HL-60 (cell line): ENCODE measurements around the gene HNRNPC.
"Not testable (repeated sequence)": the region's sequence is repeated elsewhere in the genome, so short reads cannot be mapped to it uniquely, and the experiment has no call there.

Experiments
- DNase-seq, 2 experiments: peaks; one replicate each; pipeline ENCODE4 v3.0.0-alpha.2; 2010 to 2020; ENCODE audit warnings: low read depth in 1 of 2, low spot score in 1 of 2
- H3K27ac ChIP-seq: fragments of 250-450 bp; sonication (Bioruptor Pico); replicated peaks from 2 replicates; pipeline ENCODE4 v1.5.1; 2020; ENCODE audit warnings: mild to moderate bottlenecking, moderate library complexity
- H3K27me3 ChIP-seq: fragments of 250-450 bp; sonication (Bioruptor Pico); 2 replicates; pipeline ENCODE4 v1.5.1; 2021; ENCODE audit warnings: mild to moderate bottlenecking, moderate library complexity; ENCODE audit not compliant: insufficient read depth, poor library complexity, severe bottlenecking
- H3K4me3 ChIP-seq: replicated peaks from 2 replicates; pipeline ENCODE4 v1.5.1; 2011; ENCODE audit warnings: mild to moderate bottlenecking, control low read depth, low read length; ENCODE audit not compliant: insufficient read depth
- GABPA ChIP-seq: IDR thresholded peaks from 2 replicates; pipeline ENCODE4 v1.6.1; 2012; ENCODE audit warnings: low read depth
- POLR2AphosphoS5 ChIP-seq: IDR thresholded peaks from 2 replicates; pipeline ENCODE4 v1.6.1; 2012; ENCODE audit warnings: low read depth
- SPI1 ChIP-seq: IDR thresholded peaks from 2 replicates; pipeline ENCODE4 v1.6.1; 2012; ENCODE audit warnings: low read depth, mild to moderate bottlenecking, borderline replicate concordance
- TF ChIP-seq, protein P1 (sequence below): IDR thresholded peaks from one replicate; pipeline ENCODE4 v1.5.1; 2011; ENCODE audit warnings: low read length, control low read depth, inconsistent platforms; ENCODE audit not compliant: insufficient read depth
- TF ChIP-seq, protein P2 (sequence below): IDR thresholded peaks from 2 replicates; pipeline ENCODE4 v1.6.1; 2012; ENCODE audit warnings: low read depth; ENCODE audit not compliant: insufficient replicate concordance

HNRNPC gene

GRCh38 chr14:21215130-21215878 is 53.9 kb downstream of the HNRNPC start:
- no peak for TF ChIP-seq GABPA
- no peak for TF ChIP-seq SPI1
- TF ChIP-seq POLR2AphosphoS5 = no peak
- TF ChIP-seq, protein P1, sequence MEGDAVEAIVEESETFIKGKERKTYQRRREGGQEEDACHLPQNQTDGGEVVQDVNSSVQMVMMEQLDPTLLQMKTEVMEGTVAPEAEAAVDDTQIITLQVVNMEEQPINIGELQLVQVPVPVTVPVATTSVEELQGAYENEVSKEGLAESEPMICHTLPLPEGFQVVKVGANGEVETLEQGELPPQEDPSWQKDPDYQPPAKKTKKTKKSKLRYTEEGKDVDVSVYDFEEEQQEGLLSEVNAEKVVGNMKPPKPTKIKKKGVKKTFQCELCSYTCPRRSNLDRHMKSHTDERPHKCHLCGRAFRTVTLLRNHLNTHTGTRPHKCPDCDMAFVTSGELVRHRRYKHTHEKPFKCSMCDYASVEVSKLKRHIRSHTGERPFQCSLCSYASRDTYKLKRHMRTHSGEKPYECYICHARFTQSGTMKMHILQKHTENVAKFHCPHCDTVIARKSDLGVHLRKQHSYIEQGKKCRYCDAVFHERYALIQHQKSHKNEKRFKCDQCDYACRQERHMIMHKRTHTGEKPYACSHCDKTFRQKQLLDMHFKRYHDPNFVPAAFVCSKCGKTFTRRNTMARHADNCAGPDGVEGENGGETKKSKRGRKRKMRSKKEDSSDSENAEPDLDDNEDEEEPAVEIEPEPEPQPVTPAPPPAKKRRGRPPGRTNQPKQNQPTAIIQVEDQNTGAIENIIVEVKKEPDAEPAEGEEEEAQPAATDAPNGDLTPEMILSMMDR = no peak
- TF ChIP-seq, protein P2, sequence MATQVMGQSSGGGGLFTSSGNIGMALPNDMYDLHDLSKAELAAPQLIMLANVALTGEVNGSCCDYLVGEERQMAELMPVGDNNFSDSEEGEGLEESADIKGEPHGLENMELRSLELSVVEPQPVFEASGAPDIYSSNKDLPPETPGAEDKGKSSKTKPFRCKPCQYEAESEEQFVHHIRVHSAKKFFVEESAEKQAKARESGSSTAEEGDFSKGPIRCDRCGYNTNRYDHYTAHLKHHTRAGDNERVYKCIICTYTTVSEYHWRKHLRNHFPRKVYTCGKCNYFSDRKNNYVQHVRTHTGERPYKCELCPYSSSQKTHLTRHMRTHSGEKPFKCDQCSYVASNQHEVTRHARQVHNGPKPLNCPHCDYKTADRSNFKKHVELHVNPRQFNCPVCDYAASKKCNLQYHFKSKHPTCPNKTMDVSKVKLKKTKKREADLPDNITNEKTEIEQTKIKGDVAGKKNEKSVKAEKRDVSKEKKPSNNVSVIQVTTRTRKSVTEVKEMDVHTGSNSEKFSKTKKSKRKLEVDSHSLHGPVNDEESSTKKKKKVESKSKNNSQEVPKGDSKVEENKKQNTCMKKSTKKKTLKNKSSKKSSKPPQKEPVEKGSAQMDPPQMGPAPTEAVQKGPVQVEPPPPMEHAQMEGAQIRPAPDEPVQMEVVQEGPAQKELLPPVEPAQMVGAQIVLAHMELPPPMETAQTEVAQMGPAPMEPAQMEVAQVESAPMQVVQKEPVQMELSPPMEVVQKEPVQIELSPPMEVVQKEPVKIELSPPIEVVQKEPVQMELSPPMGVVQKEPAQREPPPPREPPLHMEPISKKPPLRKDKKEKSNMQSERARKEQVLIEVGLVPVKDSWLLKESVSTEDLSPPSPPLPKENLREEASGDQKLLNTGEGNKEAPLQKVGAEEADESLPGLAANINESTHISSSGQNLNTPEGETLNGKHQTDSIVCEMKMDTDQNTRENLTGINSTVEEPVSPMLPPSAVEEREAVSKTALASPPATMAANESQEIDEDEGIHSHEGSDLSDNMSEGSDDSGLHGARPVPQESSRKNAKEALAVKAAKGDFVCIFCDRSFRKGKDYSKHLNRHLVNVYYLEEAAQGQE = no peak
- Histone ChIP-seq H3K27me3 (no peaks in the 10 kb centered on the region), H3K4me3 (no peak overlapping the region), H3K27ac (no peak overlapping the region)
- DNase-seq = no peak

DNA sequence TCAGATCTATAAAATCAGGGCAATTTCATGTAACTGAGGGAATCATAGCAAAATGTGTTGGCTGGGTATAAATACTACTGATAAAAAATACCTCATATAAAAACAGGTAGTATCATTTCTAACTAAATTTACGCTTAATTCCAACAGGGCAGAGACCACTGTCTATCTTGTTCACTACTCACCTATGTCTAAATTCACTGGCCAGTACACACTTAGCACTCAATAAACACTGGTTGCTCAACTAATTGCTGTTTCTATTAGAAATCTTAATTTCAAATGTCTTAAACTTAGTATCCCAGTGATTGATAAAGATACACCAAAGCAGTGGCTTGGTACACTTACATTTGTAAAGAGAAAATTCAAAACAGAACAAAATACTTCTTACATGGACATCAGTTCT is 55.6 kb downstream of the HNRNPC start:
- Histone ChIP-seq H3K27ac (no peak overlapping the region), H3K4me3 (no peak overlapping the region), H3K27me3 (no peaks in the 10 kb centered on the region)
- TF ChIP-seq POLR2AphosphoS5 = no peak
- TF ChIP-seq, protein P2 = no peak
- TF ChIP-seq, protein P1 = no peak
- TF ChIP-seq SPI1 = no peak
- TF ChIP-seq GABPA = no peak
- no peak for DNase-seq

- H3K4me3 ChIP-seq, H3K27me3 ChIP-seq, H3K27ac ChIP-seq, DNase-seq: not testable (repeated sequence)
Observed at GRCh38 chr14:21212824-21213223, 56.4 kb downstream of the HNRNPC start.

DNA sequence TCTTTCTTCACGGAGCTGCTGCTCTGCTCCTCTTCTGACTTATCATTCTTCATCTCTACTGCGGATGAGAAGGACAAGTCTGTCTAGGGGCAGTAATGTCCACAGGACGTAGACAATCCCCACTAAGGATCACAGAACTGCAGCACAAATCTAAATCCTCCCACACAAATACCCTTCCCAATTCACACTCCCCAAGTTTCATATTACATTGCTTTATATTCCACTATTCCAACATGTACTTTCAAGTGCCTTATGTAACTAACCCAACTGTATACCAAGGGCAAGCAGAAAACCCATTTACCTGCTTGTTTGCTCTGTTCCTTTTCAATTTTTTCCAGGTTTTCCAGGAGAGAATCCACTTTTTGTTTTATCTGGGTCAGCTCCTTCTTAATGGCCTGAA is 57.7 kb downstream of the HNRNPC start:
- TF ChIP-seq, protein P1 = no peak
- no peak for TF ChIP-seq GABPA
- TF ChIP-seq POLR2AphosphoS5 = no peak
- TF ChIP-seq, protein P2 = no peak
- TF ChIP-seq SPI1 = no peak
- no peak overlapping the region for H3K27ac ChIP-seq
- H3K27me3 ChIP-seq = no peaks in the 10 kb centered on the region
- no peak for DNase-seq
- no peak overlapping the region for H3K4me3 ChIP-seq
